ENCODE measurements around the gene DNAH6.

GRCh38 chr2:84785950-84786349, 269.7 kb downstream of the DNAH6 start:
- TF ChIP-seq PHF8 (conservative IDR thresholded peaks at IDR 0.05; ENCODE audit: low read depth, low read length) (no peak), CTCF (IDR thresholded peaks at IDR 0.05; ENCODE audit: control extremely low read depth in 1 of 3, insufficient read depth in 1 of 3, low read depth in 1 of 3, low read length in 3 of 3) (no peak)
